ENCODE results near the gene TRPC1.
A peak's percentile ranks its signal among the peaks of the same experiment; 100 is the strongest.
"Not testable (repeated sequence)": the region's sequence is repeated elsewhere in the genome, so short reads cannot be mapped to it uniquely, and the experiment has no call there.

TRPC1 gene

DNA sequence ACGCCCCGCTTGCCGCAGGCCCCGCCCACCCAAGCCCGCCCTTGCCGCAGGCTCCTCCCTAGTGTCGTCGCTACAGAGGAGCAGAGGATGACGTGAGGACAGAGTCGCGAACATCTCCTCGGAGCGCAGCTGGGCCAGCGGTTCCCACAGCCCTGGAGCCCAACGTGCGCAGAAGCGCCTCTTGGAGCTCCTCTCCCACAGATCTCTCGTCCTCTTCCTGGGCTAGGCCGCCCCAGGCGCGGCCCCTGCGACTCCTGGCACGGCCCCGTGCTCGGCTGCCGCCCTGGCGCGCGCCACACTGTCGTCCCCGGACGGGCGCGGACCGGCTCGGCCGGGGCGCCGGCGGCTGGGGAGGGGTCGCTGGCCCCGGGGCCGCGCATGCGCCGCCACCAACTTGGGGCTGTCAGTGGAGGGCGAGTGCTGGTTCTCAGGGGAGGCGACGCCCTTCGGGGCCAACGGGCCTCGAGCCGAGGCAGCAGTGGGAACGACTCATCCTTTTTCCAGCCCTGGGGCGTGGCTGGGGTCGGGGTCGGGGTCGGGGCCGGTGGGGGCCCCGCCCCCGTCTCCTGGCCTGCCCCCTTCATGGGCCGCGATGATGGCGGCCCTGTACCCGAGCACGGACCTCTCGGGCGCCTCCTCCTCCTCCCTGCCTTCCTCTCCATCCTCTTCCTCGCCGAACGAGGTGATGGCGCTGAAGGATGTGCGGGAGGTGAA, at the start of gene TRPC1:
Gene TRPC1, plus strand, starts transcription at position 67 of the 714 bp plus-strand sequence. Its CDS starts 526 bp downstream, at position 593.
- peak; percentile 88 for DNase-seq

DNA sequence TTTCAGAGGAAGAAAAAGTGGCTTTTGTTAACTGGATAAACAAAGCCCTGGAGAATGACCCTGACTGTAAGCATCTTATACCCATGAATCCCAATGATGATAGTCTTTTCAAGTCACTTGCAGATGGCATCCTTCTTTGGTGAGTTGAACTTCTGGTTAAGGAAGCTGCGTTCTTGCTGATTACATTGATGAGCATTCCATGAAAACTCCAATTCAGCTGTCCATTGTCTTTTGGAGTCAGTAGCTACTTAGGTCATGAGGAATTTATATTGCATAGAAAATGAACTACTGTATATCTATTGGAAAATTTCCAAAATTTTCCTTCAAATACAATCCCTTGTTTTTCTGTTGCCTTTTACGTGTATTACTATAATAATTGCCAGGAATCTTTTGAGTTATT, 47.7 kb upstream of the TRPC1 start:
- DNase-seq, result no peak

DNA sequence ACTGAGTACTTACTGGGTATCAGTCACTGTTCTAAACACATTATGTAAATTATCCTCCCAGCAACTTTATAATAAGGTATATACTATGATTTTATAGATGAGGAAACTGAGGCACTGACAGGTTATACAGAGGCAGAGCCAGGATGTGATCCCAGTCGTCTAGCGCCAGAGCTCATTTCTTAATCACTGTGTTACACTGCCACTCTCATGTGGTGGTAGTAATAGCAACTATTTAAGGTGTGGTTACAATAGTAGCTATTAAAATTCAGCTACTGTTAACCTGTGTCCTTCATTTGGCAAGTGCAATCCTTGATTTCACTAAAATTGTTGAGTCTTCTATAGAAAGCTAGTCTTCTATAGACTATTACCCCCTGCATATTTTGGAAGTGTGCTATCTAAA, 43.1 kb upstream of the TRPC1 start:
- DNase-seq, result peak; percentile 2

- DNase-seq, result no peak
Observed at GRCh38 chr3:142690613-142691012, 33.2 kb upstream of the TRPC1 start.

- no peak for DNase-seq
Observed at GRCh38 chr3:142691527-142691926, 32.3 kb upstream of the TRPC1 start.

GRCh38 chr3:142693136-142693853, 30.5 kb upstream of the TRPC1 start:
- DNase-seq, result no peak

- DNase-seq, result no peak
Observed at GRCh38 chr3:142694225-142694624, 29.6 kb upstream of the TRPC1 start.

- DNase-seq, result peak; percentile 34
Observed at GRCh38 chr3:142705198-142705597, 18.6 kb upstream of the TRPC1 start.

DNA sequence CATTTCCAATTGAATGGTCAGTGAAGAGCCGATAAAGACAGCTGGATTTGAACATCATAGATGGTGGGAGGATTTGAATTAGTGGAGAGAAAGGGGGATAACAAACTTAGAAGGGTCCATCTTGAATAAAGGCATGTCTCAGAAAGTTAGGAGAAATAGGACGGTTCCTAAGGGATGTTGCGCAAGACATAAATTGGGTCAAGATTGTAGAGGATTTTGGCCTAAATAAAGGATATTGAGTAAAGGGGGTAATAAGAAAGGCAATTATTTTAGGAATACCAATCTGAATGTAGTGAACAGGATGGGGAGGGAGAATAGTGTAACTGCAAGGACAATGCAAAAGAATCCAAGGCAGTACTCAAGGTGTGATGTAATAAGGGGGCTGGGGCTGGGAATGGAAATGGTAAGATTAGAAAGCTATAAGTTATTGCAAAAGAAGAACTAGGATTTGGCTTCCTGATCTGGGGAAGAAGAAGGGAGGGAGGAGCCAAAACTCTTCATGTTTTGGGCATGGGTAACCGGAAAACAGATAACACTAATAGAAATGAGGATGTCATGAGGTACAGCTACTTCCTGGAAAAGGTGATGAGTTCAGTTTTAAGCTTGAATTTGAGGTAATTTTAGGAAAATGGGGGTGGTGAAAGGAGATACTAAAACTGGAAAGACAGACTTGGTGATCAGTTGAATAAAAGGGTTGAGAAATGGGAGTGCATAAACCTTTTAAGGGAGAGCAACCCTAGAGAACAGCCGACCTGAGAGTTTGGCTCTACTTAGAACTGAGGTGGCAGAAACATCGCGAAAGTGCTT, 17.3 kb upstream of the TRPC1 start:
- no peak for DNase-seq

GRCh38 chr3:142709207-142709606, 14.6 kb upstream of the TRPC1 start:
- DNase-seq, result no peak

- DNase-seq, result not testable (repeated sequence)
Observed at GRCh38 chr3:142714882-142715281, 9.0 kb upstream of the TRPC1 start.

DNA sequence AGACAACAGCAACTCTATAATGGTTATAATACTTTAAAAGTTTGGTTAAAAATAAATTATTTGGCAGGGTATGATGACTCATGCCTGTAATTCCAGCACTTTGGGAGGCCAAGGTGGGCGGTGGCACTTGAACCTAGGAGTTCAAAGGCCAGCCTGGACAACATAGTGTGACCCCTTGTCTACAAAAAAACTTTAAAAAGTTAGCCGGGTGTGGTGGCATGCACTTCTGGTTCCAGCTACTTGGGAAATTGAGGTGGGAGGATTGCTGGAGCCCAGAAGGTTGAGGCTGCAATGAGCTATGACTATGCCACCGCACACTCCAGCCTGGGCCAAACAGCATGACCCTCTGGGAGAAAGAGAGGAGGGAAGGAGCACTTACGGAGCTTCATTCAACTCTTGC, 7.7 kb upstream of the TRPC1 start:
- no peak for DNase-seq

DNA sequence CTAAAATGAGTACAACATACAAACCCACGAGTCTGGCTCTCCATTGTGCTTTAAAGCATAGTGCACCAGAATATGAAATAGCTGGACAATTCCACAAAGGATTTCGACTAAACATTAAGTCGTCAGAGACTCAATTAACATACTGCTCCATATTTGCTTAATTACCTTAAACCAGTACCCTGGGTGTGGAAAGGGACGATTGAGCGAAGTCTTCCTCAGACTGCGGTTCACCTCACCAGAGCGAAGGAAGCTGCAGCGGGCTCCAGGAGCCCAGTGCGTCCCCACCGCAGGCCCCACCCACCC, 218 bp upstream of the TRPC1 start:
- no peak for DNase-seq

DNA sequence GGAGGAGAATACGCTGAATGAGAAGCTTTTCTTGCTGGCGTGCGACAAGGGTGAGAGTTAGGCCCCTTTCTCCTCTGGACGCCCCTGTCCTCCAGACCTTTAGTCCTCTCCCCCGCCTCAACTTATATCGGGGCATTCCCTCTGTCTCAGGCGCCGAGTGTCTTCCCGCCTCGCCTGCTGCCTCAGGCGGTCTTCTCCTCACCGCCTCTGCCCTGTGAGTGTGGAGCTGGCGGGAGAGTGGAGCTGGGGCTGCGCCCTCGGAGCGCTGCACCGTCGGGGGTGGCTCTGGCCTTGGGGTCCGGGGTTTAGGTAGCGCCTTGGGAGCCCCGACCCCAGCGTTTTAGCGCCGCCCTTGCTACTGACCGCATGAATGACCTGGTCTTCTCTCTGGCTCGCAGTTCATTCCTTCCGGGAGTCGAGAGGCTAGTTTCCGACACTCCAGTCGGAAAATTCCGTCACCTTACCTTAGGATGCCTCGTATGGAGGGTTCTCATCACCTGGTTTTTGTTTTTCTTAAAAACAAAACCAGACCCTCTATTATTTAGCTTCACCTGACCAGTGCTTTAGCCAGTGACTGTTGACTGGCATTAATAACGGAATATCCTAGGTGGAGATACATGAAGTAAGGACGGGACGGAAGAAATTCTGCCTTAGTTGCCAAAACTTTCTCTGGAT, 985 bp downstream of the TRPC1 start:
- DNase-seq, result peak; percentile 76

DNA sequence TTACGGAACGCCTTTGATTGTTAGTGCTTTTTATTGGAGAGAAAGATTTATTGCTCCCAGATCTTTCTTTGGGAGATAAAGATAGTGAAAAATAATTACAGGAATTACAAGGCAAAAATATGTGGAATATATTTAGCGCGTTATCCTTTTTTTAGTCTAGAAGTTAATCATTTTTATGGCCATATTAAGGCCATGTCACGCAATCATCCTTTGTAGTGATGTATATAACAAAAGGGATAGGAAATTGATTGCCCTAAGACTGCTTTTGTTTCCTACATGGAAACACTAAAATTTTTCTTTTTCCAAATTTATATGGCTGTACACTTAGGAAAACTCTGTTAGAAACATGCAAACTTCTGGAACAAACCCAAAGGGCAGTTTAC, 1.5 kb downstream of the TRPC1 start:
- DNase-seq, result no peak

DNA sequence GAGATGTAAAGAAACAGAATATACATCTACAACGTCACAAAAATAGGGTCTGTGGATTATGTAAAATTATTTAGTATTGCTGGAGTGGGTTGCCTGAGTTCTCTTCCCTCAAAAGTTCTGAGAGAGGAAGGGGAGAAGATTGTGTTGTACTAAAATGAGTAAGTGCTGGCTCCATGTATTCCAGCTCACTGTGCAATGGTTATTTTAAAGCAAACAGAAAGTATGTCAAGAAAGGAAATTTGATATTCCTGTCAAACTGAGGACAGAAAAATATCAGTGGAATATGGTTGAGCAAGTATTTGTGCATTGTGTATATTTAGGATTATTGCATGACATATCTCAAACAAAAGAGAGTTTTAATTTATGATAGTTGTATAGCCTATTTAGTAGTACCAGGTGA, 2.2 kb downstream of the TRPC1 start:
- DNase-seq, result no peak

DNA sequence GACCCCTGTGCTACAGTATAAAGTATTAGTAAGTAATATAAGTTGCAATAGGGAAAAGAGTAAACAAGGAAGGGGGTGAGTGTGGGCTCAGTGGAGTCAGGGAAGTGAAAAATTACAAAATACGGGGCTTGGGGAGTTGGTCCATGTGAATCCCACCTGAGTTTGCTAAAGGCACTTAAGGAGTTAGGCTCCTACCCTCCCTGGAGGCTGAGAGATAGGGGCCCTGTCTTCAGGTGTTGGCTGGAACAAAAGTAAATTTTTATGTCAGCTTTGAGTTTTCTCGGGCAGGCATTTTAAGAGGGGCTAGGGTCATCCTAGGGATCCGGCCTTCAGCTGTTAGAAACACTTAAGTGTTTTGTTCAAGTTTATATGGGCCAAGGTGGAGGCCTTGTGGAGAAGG, 8.2 kb downstream of the TRPC1 start:
- DNase-seq, result no peak

DNA sequence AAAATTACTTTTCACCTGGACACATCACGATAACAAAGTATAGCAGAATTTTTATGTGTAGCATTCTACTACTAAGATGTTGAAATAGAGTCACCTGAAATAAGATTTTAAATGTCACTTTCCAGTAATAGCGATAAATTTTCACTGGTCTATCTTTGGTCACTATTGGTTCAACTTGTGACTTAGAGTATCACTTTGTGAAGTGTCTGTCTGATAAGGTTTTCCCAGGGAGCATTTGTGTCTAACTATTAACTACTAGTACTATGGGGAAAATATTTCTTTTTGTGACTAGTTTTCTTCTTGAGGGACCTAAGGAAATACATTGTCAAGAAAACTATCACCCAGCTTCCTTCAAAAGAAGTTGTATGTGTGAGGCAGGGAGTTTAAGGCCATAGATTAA, 11.0 kb downstream of the TRPC1 start:
- DNase-seq, result no peak

- no peak for DNase-seq
Observed at GRCh38 chr3:142735462-142735861, 11.6 kb downstream of the TRPC1 start.

DNA sequence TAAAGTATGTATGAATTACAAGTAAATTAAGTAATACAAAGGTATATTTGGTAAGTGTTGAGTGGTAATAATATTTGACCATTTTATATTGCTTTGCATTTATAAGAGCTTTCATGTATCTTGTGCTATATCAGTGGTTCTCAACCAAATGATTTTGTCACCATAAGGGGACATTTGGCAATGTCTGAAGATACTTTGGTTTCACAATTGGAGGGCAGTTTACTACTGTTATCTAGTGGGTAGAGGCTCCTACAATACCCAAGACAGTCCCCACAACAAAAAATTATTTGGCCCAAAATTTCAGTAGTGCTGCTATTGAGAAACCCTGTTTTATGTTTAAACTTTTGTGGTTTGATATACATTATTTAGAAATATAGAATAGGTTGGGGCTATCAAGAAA, 14.6 kb downstream of the TRPC1 start:
- no peak for DNase-seq

GRCh38 chr3:142746646-142747045, 22.8 kb downstream of the TRPC1 start:
- DNase-seq, result no peak

DNA sequence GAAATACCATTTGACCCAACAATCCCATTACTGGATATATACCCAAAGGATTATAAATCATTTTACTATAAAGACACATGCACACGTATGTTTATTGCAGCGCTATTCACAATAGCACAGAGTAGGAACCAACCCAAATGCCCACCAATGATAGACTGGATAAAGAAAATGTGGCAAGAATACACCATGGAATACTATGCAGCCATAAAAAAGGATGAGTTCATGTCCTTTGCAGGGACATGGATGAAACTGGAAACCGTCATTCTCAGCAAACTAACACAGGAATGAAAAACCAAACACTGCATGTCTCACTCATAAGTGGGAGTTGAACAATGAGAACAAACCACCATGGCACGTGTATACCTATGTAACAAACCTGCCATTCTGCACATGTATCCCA, 26.7 kb downstream of the TRPC1 start:
- not testable (repeated sequence) for DNase-seq

DNA sequence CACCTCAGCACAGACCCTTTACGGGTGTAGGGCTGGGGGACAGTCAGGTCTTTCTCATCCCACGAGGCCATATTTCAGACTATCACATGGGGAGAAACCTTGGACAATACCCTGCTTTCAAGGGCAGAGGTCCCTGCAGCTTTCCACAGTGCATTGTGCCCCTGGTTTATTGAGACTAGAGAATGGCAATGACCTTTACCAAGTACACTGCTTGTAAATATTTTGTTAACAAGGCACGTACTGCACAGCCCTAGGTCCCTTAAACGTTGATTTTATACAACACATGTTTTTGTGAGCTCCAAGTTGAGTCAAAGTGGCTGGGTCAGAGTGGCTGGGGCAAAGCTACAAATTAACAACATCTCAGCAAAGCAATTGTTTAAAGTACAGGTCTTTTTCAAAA, 28.8 kb downstream of the TRPC1 start:
- DNase-seq, result not testable (repeated sequence)
